IPS-15b (cell line): ENCODE data around the gene TMEM44.

Experiments
- H3K27me3 ChIP-seq: one replicate; pipeline ENCODE4 v1.6.1; 2013; ENCODE audit warnings: low read length; ENCODE audit not compliant: control insufficient read depth, insufficient read depth
- H3K36me3 ChIP-seq: one replicate; pipeline ENCODE4 v1.6.1; 2013; ENCODE audit warnings: low read length; ENCODE audit not compliant: control insufficient read depth, insufficient read depth
- H3K4me1 ChIP-seq: one replicate; pipeline ENCODE4 v1.6.1; 2013; ENCODE audit warnings: mild to moderate bottlenecking, low read length; ENCODE audit not compliant: control insufficient read depth, insufficient read depth
- H3K4me3 ChIP-seq: one replicate; pipeline ENCODE4 v1.5.1; 2013; ENCODE audit warnings: low read depth, low read length
- H3K9ac ChIP-seq: one replicate; pipeline ENCODE4 v1.6.1; 2013; ENCODE audit warnings: low read depth, mild to moderate bottlenecking, low read length
- H3K9me3 ChIP-seq: one replicate; pipeline ENCODE4 v1.6.1; 2013; ENCODE audit warnings: mild to moderate bottlenecking, low read length; ENCODE audit not compliant: control insufficient read depth, insufficient read depth

TMEM44 gene

DNA sequence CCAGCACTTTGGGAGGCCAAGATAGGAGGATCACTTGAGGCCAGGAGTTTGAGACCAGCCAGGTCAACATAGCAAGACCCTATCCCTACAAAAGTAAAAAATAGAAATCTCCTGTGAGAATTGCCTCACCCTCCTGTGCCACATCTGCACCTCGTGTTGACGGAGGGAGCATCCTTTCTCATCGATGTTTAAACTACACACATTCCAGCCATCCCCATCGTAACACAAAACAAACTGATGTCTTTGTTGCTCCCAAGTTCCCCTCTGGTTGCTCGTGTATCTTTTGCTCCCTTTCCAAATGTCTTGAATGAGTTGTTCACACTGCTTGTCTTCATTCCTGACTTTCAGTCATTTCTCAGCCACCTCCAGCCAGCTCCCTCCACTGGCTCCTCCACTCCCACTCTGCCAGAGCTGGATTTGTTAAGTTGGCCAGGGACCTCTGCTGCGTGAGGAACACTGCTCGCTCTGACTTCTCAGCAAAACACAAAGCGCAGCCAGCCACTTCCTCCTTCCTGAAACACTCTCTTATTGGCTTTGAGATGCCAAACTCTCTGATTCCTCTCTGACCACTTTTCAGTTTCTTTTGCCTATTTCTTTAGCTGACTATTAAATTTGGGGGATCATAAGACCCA lies 92.8 kb downstream of the TMEM44 start:
- H3K9ac ChIP-seq, result no peak overlapping the region
- H3K36me3 ChIP-seq, result no peaks in the 10 kb centered on the region
- H3K27me3 ChIP-seq, result no peaks in the 10 kb centered on the region
- no peaks in the 10 kb centered on the region for H3K4me1 ChIP-seq
- no peaks in the 10 kb centered on the region for H3K9me3 ChIP-seq
- H3K4me3 ChIP-seq, result no peak overlapping the region

DNA sequence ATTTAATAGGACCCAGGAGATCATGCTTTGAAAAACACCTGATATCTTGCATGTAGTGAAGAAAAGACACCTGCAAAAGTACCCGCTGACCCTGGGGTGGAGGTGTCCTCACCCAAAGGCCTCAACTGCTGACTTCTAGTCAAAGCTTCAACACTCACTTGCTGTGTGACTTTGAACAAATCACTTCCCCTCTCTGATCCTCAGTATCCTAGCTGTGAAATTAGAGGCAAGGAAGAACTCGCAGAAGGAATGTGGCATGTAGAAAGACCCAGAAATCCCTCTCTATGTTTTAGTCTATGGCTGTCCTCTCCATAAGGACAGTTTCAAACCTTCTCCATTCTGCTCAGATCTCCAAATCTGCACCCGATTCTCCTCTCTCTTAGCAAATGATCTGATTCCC lies 93.7 kb downstream of the TMEM44 start:
- no peak overlapping the region for H3K9ac ChIP-seq
- H3K9me3 ChIP-seq, result no peaks in the 10 kb centered on the region
- no peaks in the 10 kb centered on the region for H3K36me3 ChIP-seq
- no peaks in the 10 kb centered on the region for H3K4me1 ChIP-seq
- no peaks in the 10 kb centered on the region for H3K27me3 ChIP-seq
- no peak overlapping the region for H3K4me3 ChIP-seq

DNA sequence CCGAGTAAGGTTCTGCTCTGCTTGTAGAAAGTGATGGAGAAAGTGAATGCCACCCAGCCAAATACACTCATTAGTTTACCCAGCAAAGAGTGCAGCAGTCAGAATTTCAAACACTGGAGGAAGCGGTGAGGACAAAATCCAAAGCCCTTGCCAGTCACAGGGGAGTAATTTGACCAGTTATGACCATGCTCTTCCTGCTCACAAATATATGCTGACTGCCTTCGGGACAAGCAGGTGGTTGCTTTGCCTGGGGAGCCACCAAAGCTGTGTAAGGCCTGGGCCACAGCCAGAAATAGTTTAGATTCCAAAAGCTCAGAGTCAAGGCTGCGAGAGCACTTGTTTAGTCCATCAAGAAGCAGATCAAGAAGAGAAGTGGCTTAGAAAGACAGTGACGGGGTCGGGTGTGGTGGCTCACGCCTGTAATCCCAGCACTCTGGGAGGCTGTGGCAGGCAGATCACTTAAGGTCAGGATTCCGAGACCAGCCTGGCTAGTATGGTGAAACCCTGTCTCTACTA lies 95.4 kb downstream of the TMEM44 start:
- Histone ChIP-seq H3K4me1 (no peaks in the 10 kb centered on the region), H3K9me3 (no peaks in the 10 kb centered on the region), H3K9ac (no peak overlapping the region), H3K4me3 (no peak overlapping the region), H3K36me3 (no peaks in the 10 kb centered on the region), H3K27me3 (no peaks in the 10 kb centered on the region)
